Spinal cord (tissue), 10 donors: ENCODE data around the gene SLC16A10. TPM values are rescaled to one million over a fixed set of nuclear protein-coding genes. Genes with fewer than 3 reads are reported as not detected.

Experiments
- DNase-seq, 6 donors: peaks; one replicate each; pipeline versions ENCODE4 v3.0.0 to v3.0.0-alpha.2; 2013 to 2015; ENCODE audit warnings: low spot score in 6 of 6, low read depth in 4 of 6
- H3K27ac ChIP-seq: one replicate; pipeline ENCODE4 v1.5.1; 2013; ENCODE audit warnings: low read depth, low read length, control low read depth
- H3K27me3 ChIP-seq: one replicate; pipeline ENCODE4 v1.6.1; 2013; ENCODE audit warnings: low read length; ENCODE audit not compliant: control insufficient read depth, insufficient read depth
- H3K36me3 ChIP-seq: one replicate; pipeline ENCODE4 v1.6.1; 2013; ENCODE audit warnings: low read length; ENCODE audit not compliant: control insufficient read depth, insufficient read depth
- H3K4me1 ChIP-seq: one replicate; pipeline ENCODE4 v1.6.1; 2013; ENCODE audit warnings: low read length; ENCODE audit not compliant: control insufficient read depth, insufficient read depth
- H3K4me3 ChIP-seq: one replicate; pipeline ENCODE4 v1.5.1; 2013; ENCODE audit warnings: low read depth, low read length, control low read depth
- H3K9me3 ChIP-seq: one replicate; pipeline ENCODE4 v1.6.1; 2013; ENCODE audit warnings: low read length; ENCODE audit not compliant: control insufficient read depth, insufficient read depth
- WGBS: methylation state at CpG from one replicate; pipeline ENCODE4 v1.1.5; 2013; ENCODE audit warnings: missing lambda C conversion rate; ENCODE audit not compliant: insufficient coverage; 5-methylcytosine and 5-hydroxymethylcytosine counted together
- polyA plus RNA-seq, 2 donors: library from polyadenylated mRNA; unstranded; fragments of 120-200 nt; gene quantifications; one replicate each; pipeline ENCODE4 v1.2.1, GENCODE V29; 2013; ENCODE audit not compliant: insufficient read length in 2 of 2
- total RNA-seq, 2 donors: library from RNA; depleted of rRNA in 1 of 2; stranded (reverse); fragments of 120-200 nt in 1 of 2; fragments of >200 nt in 1 of 2; gene quantifications; one replicate each; pipeline versions ENCODE4 v1.2.3 to v1.2.4, GENCODE V29; 2013 to 2014
- donor health status: healthy.

Gene SLC16A10
- total and polyA plus RNA-seq, 4 donors: 3.4 to 15.2 (median 9.9) TPM

GRCh38 chr6:111205502-111205901, 118.2 kb downstream of the SLC16A10 start:
- 90% methylated on average over 2 of the region's 3 CpGs for WGBS
- Histone ChIP-seq H3K9me3 (no peaks in the 10 kb centered on the region), H3K27ac (no peak overlapping the region), H3K4me1 (no peaks in the 10 kb centered on the region), H3K4me3 (no peak overlapping the region), H3K27me3 (no peaks in the 10 kb centered on the region), H3K36me3 (no peaks in the 10 kb centered on the region)
- no peak for DNase-seq

- no peak overlapping the region for H3K4me3 ChIP-seq
- 88% methylated on average over 1 of the region's 4 CpGs for WGBS
- no peak overlapping the region for H3K27ac ChIP-seq
- no peaks in the 10 kb centered on the region for H3K4me1 ChIP-seq
- H3K27me3 ChIP-seq: no peaks in the 10 kb centered on the region
- H3K9me3 ChIP-seq: no peaks in the 10 kb centered on the region
- no peak for DNase-seq
- H3K36me3 ChIP-seq: no peaks in the 10 kb centered on the region
These were observed 120.0 kb downstream of the SLC16A10 start for GRCh38 chr6:111207141-111207858.

GRCh38 chr6:111208933-111209332, 121.6 kb downstream of the SLC16A10 start:
- Histone ChIP-seq H3K9me3 (no peaks in the 10 kb centered on the region), H3K27me3 (no peaks in the 10 kb centered on the region), H3K36me3 (no peaks in the 10 kb centered on the region), H3K27ac (no peak overlapping the region), H3K4me1 (no peaks in the 10 kb centered on the region), H3K4me3 (no peak overlapping the region)
- WGBS: no CpG with 5 or more reads among the region's 2 CpGs
- DNase-seq: no peak

DNA sequence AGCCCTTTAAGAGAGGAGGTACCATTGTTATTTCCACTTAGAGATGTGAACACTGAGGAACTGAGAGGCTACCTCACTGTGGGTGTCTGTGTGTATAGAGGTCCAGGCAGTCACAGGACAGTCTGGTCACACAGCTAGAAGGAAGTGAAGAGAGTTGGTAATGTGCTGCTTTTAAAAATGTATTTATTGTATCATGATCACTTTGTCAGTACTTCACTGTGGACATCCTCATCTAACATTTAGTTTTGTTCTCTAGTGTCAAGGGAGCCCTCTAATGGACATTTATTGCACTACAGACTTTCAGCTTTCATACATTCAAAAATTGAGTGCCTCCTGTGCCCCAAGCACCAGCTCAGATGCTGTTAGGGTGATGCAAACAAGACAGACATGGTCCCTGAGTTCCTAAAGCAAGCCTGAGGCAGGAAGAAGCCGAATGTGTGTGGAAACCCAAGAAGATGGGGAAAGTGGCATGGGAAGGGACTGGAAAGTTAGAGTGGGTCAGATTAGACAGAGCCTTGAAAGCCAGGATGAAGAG, 123.0 kb downstream of the SLC16A10 start:
- H3K36me3 ChIP-seq: no peaks in the 10 kb centered on the region
- peak in 5 of 6 donors; percentile 20 to 79 (median 30) for DNase-seq
- no peak overlapping the region for H3K27ac ChIP-seq
- H3K27me3 ChIP-seq: no peaks in the 10 kb centered on the region
- WGBS: 65% methylated on average over 1 of the region's 1 CpG
- no peak overlapping the region for H3K4me3 ChIP-seq
- H3K9me3 ChIP-seq: no peaks in the 10 kb centered on the region
- no peaks in the 10 kb centered on the region for H3K4me1 ChIP-seq

- no peaks in the 10 kb centered on the region for H3K36me3 ChIP-seq
- no peaks in the 10 kb centered on the region for H3K9me3 ChIP-seq
- H3K27me3 ChIP-seq: no peaks in the 10 kb centered on the region
- H3K27ac ChIP-seq: no peak overlapping the region
- H3K4me3 ChIP-seq: no peak overlapping the region
- no peak for DNase-seq
- 82% methylated on average over 5 of the region's 6 CpGs for WGBS
- H3K4me1 ChIP-seq: no peaks in the 10 kb centered on the region
These were observed 124.2 kb downstream of the SLC16A10 start for GRCh38 chr6:111211411-111212030.

DNA sequence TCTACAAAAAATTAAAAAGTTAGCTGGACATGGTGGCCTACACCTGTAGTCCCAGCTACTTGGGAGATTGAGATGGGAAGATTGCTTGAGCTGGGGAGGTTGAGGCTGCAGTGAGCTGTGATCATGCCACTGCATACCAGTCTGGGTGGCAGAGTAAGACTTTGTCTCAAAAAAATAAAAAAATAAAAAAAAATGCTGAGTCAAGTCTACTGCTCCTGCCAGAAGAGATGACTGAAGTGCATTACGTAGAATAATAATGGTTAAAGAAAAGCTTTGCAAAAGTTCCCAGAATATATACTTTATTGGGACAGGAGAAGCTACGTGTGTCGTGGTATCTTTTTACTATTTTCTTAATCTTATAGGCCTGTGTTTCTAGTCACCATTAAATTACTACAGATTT, 125.3 kb downstream of the SLC16A10 start:
- Histone ChIP-seq H3K9me3 (no peaks in the 10 kb centered on the region), H3K4me1 (no peaks in the 10 kb centered on the region), H3K4me3 (no peak overlapping the region), H3K27me3 (no peaks in the 10 kb centered on the region), H3K36me3 (no peaks in the 10 kb centered on the region), H3K27ac (no peak overlapping the region)
- no peak for DNase-seq
- no CpG with 5 or more reads among the region's 3 CpGs for WGBS

GRCh38 chr6:111215131-111215530, 127.8 kb downstream of the SLC16A10 start:
- Histone ChIP-seq H3K4me3 (no peak overlapping the region), H3K27me3 (no peaks in the 10 kb centered on the region), H3K9me3 (no peaks in the 10 kb centered on the region), H3K4me1 (no peaks in the 10 kb centered on the region), H3K36me3 (no peaks in the 10 kb centered on the region), H3K27ac (no peak overlapping the region)
- DNase-seq: peak in 1 of 6 donors; percentile 9
- no CpG with 5 or more reads among the region's 1 CpG for WGBS

DNA sequence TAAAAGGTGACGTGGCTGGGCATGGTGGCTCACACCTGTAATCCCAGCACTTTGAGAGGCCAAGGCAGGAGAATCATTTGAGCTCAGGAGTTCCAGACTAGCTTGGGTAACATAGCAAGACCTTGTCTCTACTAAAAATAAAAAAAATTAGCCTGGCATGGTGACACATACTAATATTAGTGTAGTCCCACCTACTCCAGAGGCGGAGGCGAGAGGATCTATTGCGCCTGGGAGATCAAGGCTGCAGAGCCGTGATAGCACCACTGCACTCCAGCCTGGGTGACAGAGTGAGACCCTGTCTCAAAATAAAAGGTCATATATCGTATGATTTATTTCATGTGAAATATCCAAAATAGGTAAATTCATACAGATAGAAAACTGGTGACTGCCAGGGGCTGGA, 132.5 kb downstream of the SLC16A10 start:
- H3K4me3 ChIP-seq: no peak overlapping the region
- DNase-seq: no peak
- WGBS: no CpG with 5 or more reads among the region's 6 CpGs
- H3K36me3 ChIP-seq: no peaks in the 10 kb centered on the region
- no peak overlapping the region for H3K27ac ChIP-seq
- no peaks in the 10 kb centered on the region for H3K4me1 ChIP-seq
- no peaks in the 10 kb centered on the region for H3K9me3 ChIP-seq
- H3K27me3 ChIP-seq: no peaks in the 10 kb centered on the region

DNA sequence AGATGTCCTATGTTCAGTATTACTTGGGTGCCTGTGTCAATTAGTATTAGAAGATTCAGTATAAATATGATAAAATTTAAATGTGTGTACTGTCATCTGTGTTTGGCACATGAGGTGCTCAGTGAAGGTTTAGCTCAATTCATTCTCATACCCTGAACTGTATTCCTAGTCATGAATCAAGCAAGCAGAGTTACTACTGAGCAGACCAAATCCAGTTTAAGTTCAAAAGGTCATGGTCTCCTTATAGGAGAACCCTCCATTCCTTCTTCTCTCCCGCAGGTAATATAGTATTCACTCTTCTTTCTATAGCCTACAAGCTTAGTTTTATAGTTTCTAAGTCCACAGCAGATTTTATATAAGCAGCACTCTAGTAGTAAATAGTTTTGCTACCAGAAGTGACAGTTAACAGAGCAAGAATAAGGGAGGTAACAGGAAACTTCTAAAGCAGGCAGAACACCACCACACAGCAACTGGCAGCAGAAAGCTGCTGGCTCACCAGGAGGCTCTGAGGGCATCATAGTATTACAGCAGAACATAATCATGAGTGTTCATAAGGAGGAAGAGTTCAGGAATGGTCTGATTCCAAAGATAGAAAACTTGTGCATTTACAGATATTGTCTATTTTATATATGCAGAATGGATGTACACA, 133.2 kb downstream of the SLC16A10 start:
- no peaks in the 10 kb centered on the region for H3K4me1 ChIP-seq
- DNase-seq: no peak
- no peaks in the 10 kb centered on the region for H3K36me3 ChIP-seq
- no peak overlapping the region for H3K27ac ChIP-seq
- H3K27me3 ChIP-seq: no peaks in the 10 kb centered on the region
- H3K9me3 ChIP-seq: no peaks in the 10 kb centered on the region
- no CpG with 5 or more reads among the region's 1 CpG for WGBS
- no peak overlapping the region for H3K4me3 ChIP-seq
